Activated naive CD4-positive, alpha-beta T cell treated with anti-CD3 and anti-CD28 coated beads for 36 hours (primary cell): Measurements from ENCODE around the gene ARMC2. TPM values are rescaled to one million over a fixed set of nuclear protein-coding genes. Genes with fewer than 3 reads are reported as not detected.
"Not testable (repeated sequence)": the region's sequence is repeated elsewhere in the genome, so short reads cannot be mapped to it uniquely, and the experiment has no call there.

ENCODE experiments used
- CTCF ChIA-PET: fragments of 350-600 bp; sonication (Branson Sonifier 250); formaldehyde crosslinking; loops from one replicate; lab custom pipeline; 2021; ENCODE audit warnings: antibody characterized with exemption; lab: Charles Lee
- DNase-seq: peaks from one replicate; pipeline ENCODE4 v3.0.0-alpha.2; 2020
- H3K27ac Mint-ChIP-seq: one replicate; pipeline ENCODE4 v1.8.0; 2021; ENCODE audit warnings: mild to moderate bottlenecking, mixed read lengths
- H3K27me3 Mint-ChIP-seq: one replicate; pipeline ENCODE4 v1.8.0; 2021; ENCODE audit warnings: low read depth, mixed read lengths
- H3K36me3 Mint-ChIP-seq: one replicate; pipeline ENCODE4 v1.8.0; 2021; ENCODE audit warnings: low read depth, mixed read lengths
- H3K4me1 Mint-ChIP-seq: one replicate; pipeline ENCODE4 v1.8.0; 2021; ENCODE audit warnings: low read depth, mixed read lengths
- H3K4me3 Mint-ChIP-seq: one replicate; pipeline ENCODE4 v1.8.0; 2021; ENCODE audit warnings: mild to moderate bottlenecking, moderate library complexity, mixed read lengths
- H3K9me3 Mint-ChIP-seq: one replicate; pipeline ENCODE4 v1.8.0; 2021; ENCODE audit warnings: mixed read lengths
- intact Hi-C: fragments of 100-400 bp; cut with micrococcal nuclease; formaldehyde crosslinking; loops from one replicate; pipeline ENCODE4 v1.15.1; 2023
- total RNA-seq, 2 experiments: library from RNA; stranded (reverse); gene quantifications; one replicate each; pipeline ENCODE4 v1.2.3, GENCODE V29; 2021

ARMC2 gene
- total RNA-seq, 2 experiments from 2014 or later, result 3.6 to 3.9 TPM

DNA sequence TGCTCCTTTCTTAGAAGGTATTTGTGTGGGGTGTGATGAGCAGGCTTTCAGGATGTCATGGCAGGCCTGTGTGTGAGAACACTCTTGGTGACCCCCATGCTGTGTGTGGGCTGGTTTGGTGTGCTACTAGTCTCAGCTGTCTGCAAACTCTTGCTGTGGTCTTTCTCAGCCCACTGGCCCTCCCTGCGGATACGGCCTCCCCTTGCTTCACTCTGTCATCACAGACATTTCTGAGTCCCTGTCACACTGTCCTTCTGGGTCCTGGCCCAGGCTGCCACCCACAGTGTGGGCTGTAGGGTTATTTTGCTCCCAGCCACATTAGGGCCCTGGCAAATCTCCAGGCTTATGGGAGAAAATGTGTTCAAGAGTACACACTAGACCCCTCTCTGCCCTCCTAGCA lies 39.0 kb upstream of the ARMC2 start:
- Mint-ChIP-seq H3K36me3 (no peaks in the 10 kb centered on the region), H3K9me3 (no peaks in the 10 kb centered on the region), H3K4me3 (no peak overlapping the region), H3K27ac (no peak overlapping the region), H3K27me3 (no peaks in the 10 kb centered on the region), H3K4me1 (no peaks in the 10 kb centered on the region)
- CTCF ChIA-PET, result no interaction called here
- no peak for DNase-seq
- intact Hi-C loops, result no loop called here

- intact Hi-C loops, result no loop called here
- Mint-ChIP-seq H3K4me1 (no peaks in the 10 kb centered on the region), H3K27ac (no peak overlapping the region), H3K36me3 (no peaks in the 10 kb centered on the region), H3K27me3 (no peaks in the 10 kb centered on the region), H3K4me3 (no peak overlapping the region), H3K9me3 (no peaks in the 10 kb centered on the region)
- CTCF ChIA-PET, result interaction anchor here (0.6 to 0.8 kb wide), 2 partner anchors 27 to 239 kb away, joined by 3 read pairs; no protein-coding TSS in a partner anchor
- DNase-seq, result no peak
Measured at GRCh38 chr6:108810057-108810643, 38.1 kb upstream of the ARMC2 start.

GRCh38 chr6:108811490-108811889 lies 36.7 kb upstream of the ARMC2 start:
- intact Hi-C loops, result no loop called here
- H3K27ac Mint-ChIP-seq, result no peak overlapping the region
- CTCF ChIA-PET, result interaction anchor here (1.0 kb wide), 1 partner anchor 71 kb away, joined by 3 read pairs; no protein-coding TSS in a partner anchor

DNA sequence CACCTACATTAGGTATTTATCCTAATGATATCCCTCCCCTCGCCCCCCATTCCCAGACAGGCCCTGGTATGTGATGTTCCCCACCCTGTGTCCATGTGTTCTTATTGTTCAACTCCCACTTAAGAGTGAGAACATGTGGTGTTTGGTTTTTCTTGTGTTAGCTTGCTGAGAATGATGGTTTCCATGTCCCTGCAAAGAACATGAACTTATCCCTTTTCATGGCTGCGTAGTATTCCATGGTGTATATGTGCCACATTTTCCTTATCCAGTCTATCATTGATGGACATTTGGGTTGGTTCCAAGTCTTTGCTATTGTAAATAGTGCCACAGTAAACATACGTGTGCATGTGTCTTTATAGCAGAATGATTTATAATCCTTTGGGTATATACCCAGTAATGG lies 35.0 kb upstream of the ARMC2 start:
- H3K27me3 Mint-ChIP-seq, intact Hi-C loops, H3K4me1 Mint-ChIP-seq, H3K36me3 Mint-ChIP-seq, H3K4me3 Mint-ChIP-seq, DNase-seq, H3K27ac Mint-ChIP-seq, H3K9me3 Mint-ChIP-seq: not testable (repeated sequence)
- CTCF ChIA-PET, result interaction anchor here (0.7 kb wide), 1 partner anchor 320 kb away, joined by 3 read pairs; no protein-coding TSS in a partner anchor

More at GRCh38 chr6:108811490-108811889, 36.7 kb upstream of the ARMC2 start:
- no peak for DNase-seq
- H3K9me3 Mint-ChIP-seq, result peaks cover 2% of the 10 kb centered on the region
- no peaks in the 10 kb centered on the region for H3K36me3 Mint-ChIP-seq
- H3K4me1 Mint-ChIP-seq, result no peaks in the 10 kb centered on the region
- no peak overlapping the region for H3K4me3 Mint-ChIP-seq
- H3K27me3 Mint-ChIP-seq, result no peaks in the 10 kb centered on the region

DNA sequence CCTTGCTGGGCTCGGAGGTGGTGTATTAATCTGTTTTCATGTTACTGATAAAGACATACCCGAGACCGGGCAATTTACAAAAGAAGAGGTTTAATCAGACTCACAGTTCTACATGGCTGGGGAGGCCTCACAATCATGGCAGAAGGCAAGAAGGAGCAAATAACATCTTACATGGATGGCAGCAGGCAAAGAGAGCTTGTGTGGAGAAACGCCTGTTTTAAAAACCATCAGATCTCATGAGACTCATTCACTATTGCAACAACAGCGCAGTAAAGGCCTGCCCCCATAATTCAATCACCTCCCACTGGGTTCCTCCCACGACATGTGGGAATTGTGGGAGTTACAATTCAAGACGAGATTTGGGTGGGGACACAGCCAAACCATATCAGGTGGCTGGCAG lies 30.9 kb upstream of the ARMC2 start:
- H3K27ac Mint-ChIP-seq, H3K36me3 Mint-ChIP-seq, H3K9me3 Mint-ChIP-seq, intact Hi-C loops, H3K4me3 Mint-ChIP-seq, H3K27me3 Mint-ChIP-seq, H3K4me1 Mint-ChIP-seq, DNase-seq: not testable (repeated sequence)
- CTCF ChIA-PET, result interaction anchor here (1.1 kb wide), 1 partner anchor 233 kb away, joined by 3 read pairs; no protein-coding TSS in a partner anchor

GRCh38 chr6:108820006-108820405 lies 28.2 kb upstream of the ARMC2 start:
- intact Hi-C loops, result no loop called here
- CTCF ChIA-PET, result interaction anchor here (0.7 kb wide), 1 partner anchor 251 kb away, joined by 3 read pairs; no protein-coding TSS in a partner anchor
- Mint-ChIP-seq H3K4me1 (no peaks in the 10 kb centered on the region), H3K36me3 (peaks cover 5% of the 10 kb centered on the region), H3K27me3 (no peaks in the 10 kb centered on the region), H3K4me3 (no peak overlapping the region), H3K9me3 (peaks cover 16% of the 10 kb centered on the region), H3K27ac (no peak overlapping the region)
- DNase-seq, result no peak

- Mint-ChIP-seq H3K27ac (no peak overlapping the region), H3K9me3 (peaks cover 20% of the 10 kb centered on the region), H3K4me1 (no peaks in the 10 kb centered on the region), H3K27me3 (no peaks in the 10 kb centered on the region), H3K36me3 (peaks cover 5% of the 10 kb centered on the region), H3K4me3 (no peak overlapping the region)
- DNase-seq, result no peak
- CTCF ChIA-PET, result no interaction called here
- intact Hi-C loops, result no loop called here
Measured at GRCh38 chr6:108822401-108822800, 25.8 kb upstream of the ARMC2 start.

DNA sequence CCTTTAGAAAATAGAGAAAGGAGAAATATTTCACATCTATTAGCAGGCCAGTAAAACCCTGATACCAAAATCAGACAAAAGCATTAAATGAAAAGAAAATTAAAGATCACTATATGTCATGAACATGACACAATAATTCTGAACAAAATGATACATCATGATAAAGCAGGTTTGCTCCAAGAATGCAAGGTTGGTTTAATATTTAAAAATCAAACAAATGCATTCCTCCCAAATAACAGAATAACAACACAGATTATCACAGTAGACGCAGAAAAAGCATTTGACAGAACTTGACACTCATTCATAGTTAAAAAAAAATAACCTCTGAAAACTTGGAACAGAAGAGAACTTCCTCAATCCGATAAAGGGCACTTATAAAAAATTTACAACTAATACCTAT lies 22.9 kb upstream of the ARMC2 start:
- Mint-ChIP-seq H3K9me3 (peaks cover 18% of the 10 kb centered on the region), H3K27me3 (no peaks in the 10 kb centered on the region), H3K36me3 (peaks cover 4% of the 10 kb centered on the region), H3K4me3 (no peak overlapping the region), H3K27ac (no peak overlapping the region), H3K4me1 (no peaks in the 10 kb centered on the region)
- CTCF ChIA-PET, result no interaction called here
- intact Hi-C loops, result no loop called here
- no peak for DNase-seq

- Mint-ChIP-seq H3K4me1 (no peaks in the 10 kb centered on the region), H3K4me3 (no peak overlapping the region), H3K9me3 (peaks cover 7% of the 10 kb centered on the region), H3K36me3 (peaks cover 2% of the 10 kb centered on the region), H3K27ac (no peak overlapping the region), H3K27me3 (no peaks in the 10 kb centered on the region)
- intact Hi-C loops, result no loop called here
- CTCF ChIA-PET, result interaction anchor here (0.5 to 0.8 kb wide), 2 partner anchors 33 to 295 kb away, joined by 4 read pairs; no protein-coding TSS in a partner anchor
- no peak for DNase-seq
Measured at GRCh38 chr6:108831104-108831503, 17.1 kb upstream of the ARMC2 start.

- no peaks in the 10 kb centered on the region for H3K36me3 Mint-ChIP-seq
- H3K4me3 Mint-ChIP-seq, result no peak overlapping the region
- H3K9me3 Mint-ChIP-seq, result no peaks in the 10 kb centered on the region
- no peak overlapping the region for H3K27ac Mint-ChIP-seq
- intact Hi-C loops, result no loop called here
- no peaks in the 10 kb centered on the region for H3K27me3 Mint-ChIP-seq
- H3K4me1 Mint-ChIP-seq, result peaks cover 9% of the 10 kb centered on the region
- DNase-seq, result no peak
- CTCF ChIA-PET, result interaction anchor here (1.6 to 1.9 kb wide), 2 partner anchors 12 to 290 kb away, joined by 3 to 7 read pairs; no protein-coding TSS in a partner anchor
Measured at GRCh38 chr6:108832738-108833137, 15.5 kb upstream of the ARMC2 start.

GRCh38 chr6:108835218-108835850 lies 12.9 kb upstream of the ARMC2 start:
- CTCF ChIA-PET, result interaction anchor here (0.7 to 4.2 kb wide), 17 partner anchors 9 to 294 kb away, joined by 3 to 34 read pairs (median 5); partner anchors contain the start of gene ARMC2
- Mint-ChIP-seq H3K36me3 (no peaks in the 10 kb centered on the region), H3K4me3 (no peak overlapping the region), H3K27me3 (peaks cover 3% of the 10 kb centered on the region), H3K27ac (no peak overlapping the region), H3K9me3 (no peaks in the 10 kb centered on the region), H3K4me1 (peaks cover 19% of the 10 kb centered on the region)
- DNase-seq, result peak; percentile 92
- intact Hi-C loops, result loop anchor here (1.0 to 5.0 kb wide), 7 partner anchors 38 to 547 kb away; partner anchors contain the start of gene CD164

- Mint-ChIP-seq H3K27me3 (peaks cover 3% of the 10 kb centered on the region), H3K36me3 (no peaks in the 10 kb centered on the region), H3K4me1 (peaks cover 19% of the 10 kb centered on the region), H3K9me3 (no peaks in the 10 kb centered on the region), H3K27ac (no peak overlapping the region), H3K4me3 (no peak overlapping the region)
- DNase-seq, result no peak
- intact Hi-C loops, result loop anchor here (5.0 kb wide), 3 partner anchors 39 to 546 kb away; partner anchors contain the start of gene CD164
- CTCF ChIA-PET, result interaction anchor here (0.6 to 4.2 kb wide), 21 partner anchors 8 to 294 kb away, joined by 3 to 34 read pairs (median 5); partner anchors contain the start of gene ARMC2
Measured at GRCh38 chr6:108836061-108836460, 12.2 kb upstream of the ARMC2 start.
